Heart right ventricle (tissue), 16 donors: ENCODE data around the gene RAX2. TPM values are rescaled to one million over a fixed set of nuclear protein-coding genes. Genes with fewer than 3 reads are reported as not detected.
"Not testable (repeated sequence)": the region's sequence is repeated elsewhere in the genome, so short reads cannot be mapped to it uniquely, and the experiment has no call there.

Experiments
- ATAC-seq, 8 donors: fragments of 200-7000 bp; cut with Tn5 transposase; one replicate each; pipeline ENCODE4 v1.9.1; 2020; ENCODE audit warnings: mild to moderate bottlenecking in 8 of 8, moderate library complexity in 8 of 8, moderate number of reproducible peaks in 1 of 8
- DNase-seq, 2 donors: peaks; one replicate each; pipeline ENCODE4 v3.0.0-alpha.2; 2020
- H3K27ac ChIP-seq, 10 donors: fragments of 200-600 bp; sonication (generic) in 2 of 10; one replicate each; pipeline versions ENCODE4 v1.5.0 to v1.8.0; 2020 to 2022; ENCODE audit warnings: mild to moderate bottlenecking in 3 of 10
- H3K27me3 ChIP-seq, 7 donors: fragments of 200-600 bp; one replicate each; pipeline ENCODE4 v1.8.0; 2021 to 2022; ENCODE audit warnings: mild to moderate bottlenecking in 2 of 7
- H3K36me3 ChIP-seq, 9 donors: fragments of 200-600 bp; sonication (generic) in 1 of 9; one replicate each; pipeline versions ENCODE4 v1.5.0 to v1.8.0; 2020 to 2022; ENCODE audit warnings: mild to moderate bottlenecking in 2 of 9
- H3K4me1 ChIP-seq, 9 donors: fragments of 200-600 bp; sonication (generic) in 1 of 9; one replicate each; pipeline versions ENCODE4 v1.5.0 to v1.8.0; 2020 to 2022; ENCODE audit warnings: mild to moderate bottlenecking in 4 of 9
- H3K4me3 ChIP-seq, 10 donors: fragments of 200-600 bp; sonication (generic) in 2 of 10; one replicate each; pipeline versions ENCODE4 v1.5.0 to v1.8.0; 2020 to 2022; ENCODE audit warnings: mild to moderate bottlenecking in 7 of 10, moderate library complexity in 2 of 10
- H3K9me3 ChIP-seq, 11 donors: fragments of 200-600 bp in 10 of 11; sonication (generic) in 2 of 11; one replicate each; pipeline versions ENCODE4 v1.5.0 to v1.8.0; 2013 to 2022; ENCODE audit warnings: mild to moderate bottlenecking in 2 of 11, control low read depth in 1 of 11, moderate library complexity in 1 of 11
- CTCF ChIP-seq, 9 donors: fragments of 200-600 bp; sonication (generic) in 2 of 9; IDR thresholded peaks; one replicate each; pipeline versions ENCODE4 v1.5.0 to v1.8.0; 2021 to 2022; ENCODE audit warnings: antibody characterized with exemption in 9 of 9, mild to moderate bottlenecking in 5 of 9, moderate library complexity in 1 of 9
- WGBS, 2 donors: extraction: QIAGEN DNeasy Blood & Tissue Kit; methylation state at CpG; one replicate each; pipeline ENCODE4 v1.1.7; 2013; ENCODE audit warnings: inconsistent platforms in 1 of 2; 5-methylcytosine and 5-hydroxymethylcytosine counted together
- intact Hi-C, 10 donors: fragments of 100-400 bp; cut with DNase I; formaldehyde crosslinking; loops; one replicate each; pipeline versions ENCODE4 v1.11.1 to v1.14.2; 2022
- polyA plus RNA-seq, 2 donors: library from polyadenylated mRNA; stranded (reverse); fragments of 200-250 nt; gene quantifications; one replicate each; pipeline ENCODE4 v1.2.3, GENCODE V29; 2013
- total RNA-seq, 10 donors: library from RNA; stranded (reverse); fragmentation: NEBNext Ultra II Directional in 3 of 10; extraction: Animal tissue kit (Norgen Biotek cat#: 25700) in 3 of 10; gene quantifications; one replicate each; pipeline versions ENCODE4 v1.2.1 to v1.2.4, GENCODE V29; 2021 to 2023
- donor health status: Arrhythmogenic right ventricular cardiomyopathy.
- donor health status: ischemic (EF 13 %, LVEDD 7.1; RV severe dilation, severe dysfunction).
- donor health status: healthy with polysubstance abuse.
- donor health status: DM: no; HTN: yes; CAD: no.
- donor health status: DM: no; HTN: no; CAD: no.
- donor health status: ischemic (EF 25% LVEDD 6.9; RV normal size, moderate dysfunction).
- donor health status: ischemic (EF 25% LVEDD 5.7; RV mildly dilated, moderate dysfunction).
- donor health status: healthy.
- donor health status: DM: yes; HTN: yes; CAD: no.
- donor health status: Ischemic cardiomyopathy.
- donor health status: ischemic (EF 35%, LVEDD 5.7; RV mildly dilated, moderate dysfunction).
- donor health status: nonischemic (EF 11% LVEDD 7.7; RV severe dilation, severe dysfunction).
- donor health status: DM: yes; HTN: yes; CAD: no.
- donor health status: PGD.
- donor health status: ischemic (EF 29% LVEDD 5.4; RV normal size, mild dysfunction).
- donor health status: nonischemic (EF 23%, LVEDD 6.1; RV moderate dilation, normal function).

The RAX2 gene
- total and polyA plus RNA-seq, 12 donors = not detected

GRCh38 chr19:3768015-3768747, 3.8 kb downstream of the RAX2 start:
- DNase-seq (no peak), ATAC-seq (no peak)
- no peak overlapping the region for H3K4me3 ChIP-seq
- 85 to 87% methylated on average over 25 of the region's 25 CpGs for WGBS, 2 donors
- H3K9me3 ChIP-seq = no peaks in the 10 kb centered on the region
- H3K27me3 ChIP-seq = no peaks in the 10 kb centered on the region
- peaks cover 0 to 56% (median 19%) of the 10 kb centered on the region in 9 donors for H3K36me3 ChIP-seq
- H3K4me1 ChIP-seq = peaks cover 0 to 13% (median 5%) of the 10 kb centered on the region in 9 donors
- TF ChIP-seq CTCF (IDR thresholded peaks at IDR 0.05) = no peak
- intact Hi-C loops = loop anchor here in 4 of 10 donors (10.0 kb wide), 3 partner anchors 57 to 207 kb away; partner anchors contain the start of gene DAPK3 (in 1 of the 4)
- H3K27ac ChIP-seq = no peak overlapping the region

GRCh38 chr19:3767050-3767449, 5.0 kb downstream of the RAX2 start:
- Histone ChIP-seq H3K9me3 (no peaks in the 10 kb centered on the region), H3K36me3 (peaks cover 0 to 56% (median 19%) of the 10 kb centered on the region in 9 donors), H3K4me3 (no peak overlapping the region), H3K4me1 (peaks cover 0 to 19% (median 9%) of the 10 kb centered on the region in 9 donors), H3K27ac (no peak overlapping the region), H3K27me3 (no peaks in the 10 kb centered on the region)
- 95 to 97% methylated on average over 23 of the region's 23 CpGs for WGBS, 2 donors
- intact Hi-C loops = loop anchor here in 4 of 10 donors (10.0 kb wide), 3 partner anchors 58 to 208 kb away; partner anchors contain the start of gene DAPK3 (in 1 of the 4)
- TF ChIP-seq CTCF (IDR thresholded peaks at IDR 0.05) = no peak
- ATAC-seq (no peak), DNase-seq (no peak)

- ATAC-seq (no peak), DNase-seq (no peak)
- H3K27me3 ChIP-seq = no peaks in the 10 kb centered on the region
- peaks cover 3 to 24% (median 14%) of the 10 kb centered on the region in 9 donors for H3K4me1 ChIP-seq
- intact Hi-C loops = loop anchor here in 4 of 10 donors (10.0 kb wide), 3 partner anchors 58 to 208 kb away; partner anchors contain the start of gene DAPK3 (in 1 of the 4)
- peaks cover 0 to 56% (median 19%) of the 10 kb centered on the region in 9 donors for H3K36me3 ChIP-seq
- no peak overlapping the region for H3K4me3 ChIP-seq
- no peak for TF ChIP-seq CTCF (IDR thresholded peaks at IDR 0.05)
- WGBS, 2 donors = 85 to 88% methylated on average over 7 of the region's 7 CpGs
- no peak overlapping the region for H3K27ac ChIP-seq
- no peaks in the 10 kb centered on the region for H3K9me3 ChIP-seq
These were observed 5.5 kb downstream of the RAX2 start for GRCh38 chr19:3766520-3766919.

GRCh38 chr19:3765757-3766156, 6.3 kb downstream of the RAX2 start:
- H3K9me3 ChIP-seq, H3K27ac ChIP-seq, H3K4me3 ChIP-seq, DNase-seq, ATAC-seq, H3K27me3 ChIP-seq: not testable (repeated sequence)
- intact Hi-C loops = loop anchor here in 4 of 10 donors (10.0 kb wide), 3 partner anchors 59 to 209 kb away; partner anchors contain the start of gene DAPK3 (in 1 of the 4)
- Histone ChIP-seq H3K36me3 (peaks cover 0 to 56% (median 19%) of the 10 kb centered on the region in 9 donors), H3K4me1 (peaks cover 3 to 27% (median 16%) of the 10 kb centered on the region in 9 donors)
- WGBS, 2 donors = 95% methylated on average over 5 of the region's 5 CpGs
